Mesendoderm (in vitro differentiated cells): Measurements from ENCODE around the gene CRABP1.

Experiments
- DNase-seq: peaks from one replicate; pipeline ENCODE4 v3.0.0; 2013
- H2AK5ac ChIP-seq: 2 replicates; pipeline ENCODE4 v1.6.1; 2013; ENCODE audit warnings: low read length, inconsistent platforms
- H2BK120ac ChIP-seq: 2 replicates; pipeline ENCODE4 v1.6.1; 2013; ENCODE audit warnings: low read depth, mild to moderate bottlenecking, low read length, moderate library complexity, mixed read lengths
- H2BK15ac ChIP-seq: replicated peaks from 2 replicates; pipeline ENCODE4 v1.6.1; 2013; ENCODE audit warnings: low read depth, mild to moderate bottlenecking, moderate library complexity
- H2BK5ac ChIP-seq: 2 replicates; pipeline ENCODE4 v1.6.1; 2013; ENCODE audit warnings: low read length, inconsistent platforms
- H3K18ac ChIP-seq: 2 replicates; pipeline ENCODE4 v1.6.1; 2013; ENCODE audit warnings: mild to moderate bottlenecking, low read length, mixed read lengths
- H3K23ac ChIP-seq: one replicate; pipeline ENCODE4 v1.6.1; 2013; ENCODE audit warnings: low read length
- H3K27ac ChIP-seq: 2 replicates; pipeline ENCODE4 v1.5.1; 2013; ENCODE audit warnings: low read depth, mild to moderate bottlenecking, inconsistent platforms, low read length, moderate library complexity
- H3K27me3 ChIP-seq: 2 replicates; pipeline ENCODE4 v1.6.1; 2013; ENCODE audit warnings: low read length, control low read depth, mild to moderate bottlenecking, inconsistent platforms; ENCODE audit not compliant: insufficient read depth, poor library complexity
- H3K36me3 ChIP-seq: 2 replicates; pipeline ENCODE4 v1.6.1; 2013; ENCODE audit warnings: low read length, inconsistent platforms; ENCODE audit not compliant: control insufficient read depth, insufficient read depth
- H3K4ac ChIP-seq: one replicate; pipeline ENCODE4 v1.6.1; 2013; ENCODE audit warnings: low read depth, mild to moderate bottlenecking, low read length, moderate library complexity
- H3K4me1 ChIP-seq: 2 replicates; pipeline ENCODE4 v1.6.1; 2013; ENCODE audit warnings: low read depth, low read length, inconsistent platforms; ENCODE audit not compliant: control insufficient read depth
- H3K4me2 ChIP-seq: 2 replicates; pipeline ENCODE4 v1.6.1; 2013; ENCODE audit warnings: low read length
- H3K4me3 ChIP-seq: 2 replicates; pipeline ENCODE4 v1.5.1; 2013; ENCODE audit warnings: mild to moderate bottlenecking, low read length
- H3K56ac ChIP-seq: one replicate; pipeline ENCODE4 v1.6.1; 2013; ENCODE audit warnings: low read length
- H3K79me1 ChIP-seq: 2 replicates; pipeline ENCODE4 v1.6.1; 2013; ENCODE audit warnings: low read length, inconsistent platforms
- H3K79me2 ChIP-seq: 2 replicates; pipeline ENCODE4 v1.6.1; 2013; ENCODE audit warnings: mild to moderate bottlenecking, low read length; ENCODE audit not compliant: control insufficient read depth, insufficient read depth
- H3K9ac ChIP-seq: 2 replicates; pipeline ENCODE4 v1.6.1; 2013; ENCODE audit warnings: low read length, inconsistent platforms
- H4K5ac ChIP-seq: one replicate; pipeline ENCODE4 v1.6.1; 2013; ENCODE audit warnings: low read length
- H4K8ac ChIP-seq: one replicate; pipeline ENCODE4 v1.6.1; 2013; ENCODE audit warnings: low read depth, mild to moderate bottlenecking, control low read depth, low read length, moderate library complexity
- WGBS: extraction: QIAGEN DNeasy Blood & Tissue Kit; methylation state at CpG from one replicate; pipeline ENCODE4 v1.1.7; 2013; ENCODE audit warnings: low lambda C conversion rate, missing lambda C conversion rate; ENCODE audit not compliant: insufficient coverage; ENCODE audit errors: extremely low coverage; 5-methylcytosine and 5-hydroxymethylcytosine counted together

The CRABP1 gene

GRCh38 chr15:78301326-78301725 lies 38.8 kb upstream of the CRABP1 start:
- peaks cover 11% of the 10 kb centered on the region for H3K79me1 ChIP-seq
- H3K27me3 ChIP-seq, result no peaks in the 10 kb centered on the region
- H3K23ac ChIP-seq, result no peak overlapping the region
- H3K27ac ChIP-seq, result no peak overlapping the region
- no peak overlapping the region for H3K4me3 ChIP-seq
- DNase-seq, result no peak
- H3K4me2 ChIP-seq, result no peak overlapping the region
- no peak overlapping the region for H4K5ac ChIP-seq
- H3K79me2 ChIP-seq, result peaks cover 8% of the 10 kb centered on the region
- H3K9ac ChIP-seq, result no peak overlapping the region
- no peak overlapping the region for H2BK120ac ChIP-seq
- H3K36me3 ChIP-seq, result no peaks in the 10 kb centered on the region
- H2BK15ac ChIP-seq, result no peak overlapping the region
- peaks cover 2% of the 10 kb centered on the region for H3K4me1 ChIP-seq
- H3K4ac ChIP-seq, result no peak overlapping the region
- H3K18ac ChIP-seq, result no peak overlapping the region
- H4K8ac ChIP-seq, result no peak overlapping the region
- H2AK5ac ChIP-seq, result no peak overlapping the region
- H3K56ac ChIP-seq, result no peak overlapping the region
- no peak overlapping the region for H2BK5ac ChIP-seq

- Histone ChIP-seq H3K56ac (no peak overlapping the region), H3K4me2 (no peak overlapping the region), H3K79me2 (peaks cover 8% of the 10 kb centered on the region), H3K23ac (no peak overlapping the region), H3K9ac (no peak overlapping the region), H3K36me3 (no peaks in the 10 kb centered on the region), H3K4me1 (peaks cover 2% of the 10 kb centered on the region), H3K27ac (no peak overlapping the region), H3K4ac (no peak overlapping the region), H4K8ac (no peak overlapping the region), H4K5ac (no peak overlapping the region), H2BK5ac (no peak overlapping the region), H3K79me1 (peaks cover 11% of the 10 kb centered on the region), H2BK120ac (no peak overlapping the region), H3K18ac (no peak overlapping the region), H2BK15ac (no peak overlapping the region), H3K27me3 (no peaks in the 10 kb centered on the region), H2AK5ac (no peak overlapping the region), H3K4me3 (no peak overlapping the region)
- no peak for DNase-seq
- WGBS, result no CpG with 5 or more reads among the region's 3 CpGs
Measured at GRCh38 chr15:78301828-78302227, 38.3 kb upstream of the CRABP1 start.

- H2BK5ac ChIP-seq, result no peak overlapping the region
- no peaks in the 10 kb centered on the region for H3K27me3 ChIP-seq
- H3K36me3 ChIP-seq, result no peaks in the 10 kb centered on the region
- H4K8ac ChIP-seq, result no peak overlapping the region
- no peak overlapping the region for H2BK120ac ChIP-seq
- H3K23ac ChIP-seq, result no peak overlapping the region
- no peak overlapping the region for H3K56ac ChIP-seq
- DNase-seq, result no peak
- peaks cover 11% of the 10 kb centered on the region for H3K79me1 ChIP-seq
- no peak overlapping the region for H2BK15ac ChIP-seq
- H3K27ac ChIP-seq, result no peak overlapping the region
- H3K18ac ChIP-seq, result no peak overlapping the region
- WGBS, result no CpG with 5 or more reads among the region's 5 CpGs
- peaks cover 2% of the 10 kb centered on the region for H3K4me1 ChIP-seq
- no peak overlapping the region for H3K4ac ChIP-seq
- no peak overlapping the region for H3K4me3 ChIP-seq
- no peak overlapping the region for H3K4me2 ChIP-seq
- H3K79me2 ChIP-seq, result peaks cover 8% of the 10 kb centered on the region
- H3K9ac ChIP-seq, result no peak overlapping the region
- no peak overlapping the region for H2AK5ac ChIP-seq
- no peak overlapping the region for H4K5ac ChIP-seq
Measured at GRCh38 chr15:78302579-78303312, 37.4 kb upstream of the CRABP1 start.

GRCh38 chr15:78304216-78305066 lies 35.7 kb upstream of the CRABP1 start:
- no peak for DNase-seq
- Histone ChIP-seq H3K27ac (no peak overlapping the region), H3K4me1 (no peaks in the 10 kb centered on the region), H2BK5ac (no peak overlapping the region), H3K9ac (no peak overlapping the region), H2BK15ac (no peak overlapping the region), H3K79me1 (no peaks in the 10 kb centered on the region), H3K4me3 (no peak overlapping the region), H3K56ac (no peak overlapping the region), H3K4ac (no peak overlapping the region), H3K36me3 (no peaks in the 10 kb centered on the region), H4K5ac (no peak overlapping the region), H4K8ac (no peak overlapping the region), H3K18ac (no peak overlapping the region), H3K4me2 (no peak overlapping the region), H3K27me3 (no peaks in the 10 kb centered on the region), H3K79me2 (no peaks in the 10 kb centered on the region), H2BK120ac (no peak overlapping the region), H3K23ac (no peak overlapping the region), H2AK5ac (no peak overlapping the region)
- WGBS, result no CpG with 5 or more reads among the region's 9 CpGs

GRCh38 chr15:78306176-78306774 lies 33.9 kb upstream of the CRABP1 start:
- Histone ChIP-seq H2BK5ac (no peak overlapping the region), H3K36me3 (no peaks in the 10 kb centered on the region), H3K4me2 (no peak overlapping the region), H3K56ac (no peak overlapping the region), H2BK15ac (no peak overlapping the region), H3K9ac (no peak overlapping the region), H3K18ac (no peak overlapping the region), H3K79me2 (no peaks in the 10 kb centered on the region), H2BK120ac (no peak overlapping the region), H3K27ac (no peak overlapping the region), H3K79me1 (no peaks in the 10 kb centered on the region), H2AK5ac (no peak overlapping the region), H3K23ac (no peak overlapping the region), H4K8ac (no peak overlapping the region), H3K27me3 (no peaks in the 10 kb centered on the region), H4K5ac (no peak overlapping the region), H3K4me3 (no peak overlapping the region), H3K4me1 (no peaks in the 10 kb centered on the region), H3K4ac (no peak overlapping the region)
- DNase-seq, result peak; percentile 58
- WGBS, result no CpG with 5 or more reads among the region's 3 CpGs
